ENCODE measurements around the gene ZNF341. TPM values are rescaled to one million over a fixed set of nuclear protein-coding genes. Genes with fewer than 3 reads are reported as not detected.

The ZNF341 gene
- total and polyA plus RNA-seq, 9 of the 15 experiments (the other 6 are each of a cell fraction or from before 2014, with no cell fraction given): 0.08 to 2.6 (median 1.0) TPM

DNA sequence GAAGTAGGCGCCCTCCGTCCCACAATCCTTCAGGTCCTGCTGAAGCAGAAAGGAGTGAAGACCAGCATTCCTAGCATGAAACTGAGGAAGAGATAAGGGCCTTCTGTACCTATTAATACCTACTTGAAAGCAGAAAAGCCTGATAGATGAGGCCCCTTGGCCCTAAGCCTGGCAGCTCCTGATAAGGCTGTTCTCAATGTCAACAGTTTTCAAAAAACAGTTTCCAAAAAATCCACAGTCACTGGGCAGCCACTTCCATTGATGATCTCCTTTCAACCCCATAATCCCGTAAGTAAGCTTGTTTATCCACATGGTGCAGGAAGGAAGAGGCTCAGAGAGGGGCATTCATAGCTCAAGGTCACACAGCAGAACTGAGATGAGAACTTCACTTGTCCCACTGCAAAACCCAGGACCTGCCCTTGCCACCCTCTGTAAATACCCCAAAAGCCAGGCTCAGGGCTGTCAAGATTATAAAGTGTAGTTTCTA is 42.8 kb upstream of the ZNF341 start:
- H3K79me2 ChIP-seq (ENCODE audit: control insufficient read depth, insufficient read depth, low read length): peaks cover 17% of the 10 kb centered on the region
- no peak for ATAC-seq
- no peak for TF ChIP-seq SAFB2 (IDR thresholded peaks at IDR 0.05; ENCODE audit: borderline replicate concordance, low read depth, low read length, severe bottlenecking)
- no peak for TF ChIP-seq SRSF9 (IDR thresholded peaks at IDR 0.05; ENCODE audit: borderline replicate concordance, low read depth, low read length)
- no peak for TF ChIP-seq KLF1 (tag; IDR thresholded peaks at IDR 0.05)
- TF ChIP-seq COPS2 (conservative IDR thresholded peaks at IDR 0.05): no peak
- TF ChIP-seq, protein P1, sequence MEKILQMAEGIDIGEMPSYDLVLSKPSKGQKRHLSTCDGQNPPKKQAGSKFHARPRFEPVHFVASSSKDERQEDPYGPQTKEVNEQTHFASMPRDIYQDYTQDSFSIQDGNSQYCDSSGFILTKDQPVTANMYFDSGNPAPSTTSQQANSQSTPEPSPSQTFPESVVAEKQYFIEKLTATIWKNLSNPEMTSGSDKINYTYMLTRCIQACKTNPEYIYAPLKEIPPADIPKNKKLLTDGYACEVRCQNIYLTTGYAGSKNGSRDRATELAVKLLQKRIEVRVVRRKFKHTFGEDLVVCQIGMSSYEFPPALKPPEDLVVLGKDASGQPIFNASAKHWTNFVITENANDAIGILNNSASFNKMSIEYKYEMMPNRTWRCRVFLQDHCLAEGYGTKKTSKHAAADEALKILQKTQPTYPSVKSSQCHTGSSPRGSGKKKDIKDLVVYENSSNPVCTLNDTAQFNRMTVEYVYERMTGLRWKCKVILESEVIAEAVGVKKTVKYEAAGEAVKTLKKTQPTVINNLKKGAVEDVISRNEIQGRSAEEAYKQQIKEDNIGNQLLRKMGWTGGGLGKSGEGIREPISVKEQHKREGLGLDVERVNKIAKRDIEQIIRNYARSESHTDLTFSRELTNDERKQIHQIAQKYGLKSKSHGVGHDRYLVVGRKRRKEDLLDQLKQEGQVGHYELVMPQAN (IDR thresholded peaks at IDR 0.05; ENCODE audit: borderline replicate concordance): no peak
- TF ChIP-seq ZEB2 (IDR thresholded peaks at IDR 0.05): peak; percentile 90
- TF ChIP-seq E2F3 (CRISPR knock-in tag; IDR thresholded peaks at IDR 0.05): no peak
- no peak for TF ChIP-seq CAMTA2 (CRISPR knock-in tag; conservative IDR thresholded peaks at IDR 0.05)
- no peak for TF ChIP-seq BMI1 (IDR thresholded peaks at IDR 0.05; ENCODE audit: low read length)
- 0 out of 4 replicates have a peak, but pooled peaks of 1 of the 2 experiments have one; percentile 38 for TF ChIP-seq TRIM24 (IDR thresholded peaks at IDR 0.05)
- no peak for TF ChIP-seq ZNF12 (CRISPR knock-in tag; IDR thresholded peaks at IDR 0.05)
- no peak for TF ChIP-seq NR4A1 (CRISPR knock-in tag; IDR thresholded peaks at IDR 0.05)
- TF ChIP-seq NR4A1 (tag; IDR thresholded peaks at IDR 0.05): no peak
- TF ChIP-seq, protein P2, sequence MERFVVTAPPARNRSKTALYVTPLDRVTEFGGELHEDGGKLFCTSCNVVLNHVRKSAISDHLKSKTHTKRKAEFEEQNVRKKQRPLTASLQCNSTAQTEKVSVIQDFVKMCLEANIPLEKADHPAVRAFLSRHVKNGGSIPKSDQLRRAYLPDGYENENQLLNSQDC (CRISPR knock-in tag; IDR thresholded peaks at IDR 0.05): no peak
- TF ChIP-seq NCOR1 (IDR thresholded peaks at IDR 0.05): peak; percentile 93
- no peak for TF ChIP-seq ZFPM2 (CRISPR knock-in tag; IDR thresholded peaks at IDR 0.05)
- TF ChIP-seq CREB1 (IDR thresholded peaks at IDR 0.05): peak; percentile 45; the same call in 1 of the 2 replicates
- no peak for TF ChIP-seq CREB1 (CRISPR knock-in tag; IDR thresholded peaks at IDR 0.05)
- TF ChIP-seq NEUROD1 (IDR thresholded peaks at IDR 0.05; ENCODE audit: borderline replicate concordance, low read depth, low read length, partially characterized antibody): peak; percentile 34
- TF ChIP-seq ZNF175 (CRISPR knock-in tag; IDR thresholded peaks at IDR 0.05; ENCODE audit: low read depth): no peak
- TF ChIP-seq, protein P3, sequence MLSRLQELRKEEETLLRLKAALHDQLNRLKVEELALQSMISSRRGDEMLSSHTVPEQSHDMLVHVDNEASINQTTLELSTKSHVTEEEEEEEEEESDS (CRISPR knock-in tag; IDR thresholded peaks at IDR 0.05): no peak
- TF ChIP-seq ZNF253 (CRISPR knock-in tag; conservative IDR thresholded peaks at IDR 0.05): no peak
- no peak for TF ChIP-seq ZNF584 (CRISPR knock-in tag; IDR thresholded peaks at IDR 0.05; ENCODE audit: low read depth)
- no peak for TF ChIP-seq MYBL2 (IDR thresholded peaks at IDR 0.05; ENCODE audit: low read depth)
- no peak for TF ChIP-seq MYBL2 (CRISPR knock-in tag; IDR thresholded peaks at IDR 0.05; ENCODE audit: borderline replicate concordance)

More for the DNA sequence above, 42.8 kb upstream of the ZNF341 start:
- Histone ChIP-seq H3K27me3 (ENCODE audit: control insufficient read depth in 2 of 2, insufficient read depth in 2 of 2, low read length in 2 of 2) (no peaks in the 10 kb centered on the region), H2AFZ (ENCODE audit: low read depth, low read length) (no peak overlapping the region), H3K9ac (ENCODE audit: insufficient read depth in 1 of 2, low read depth in 2 of 2, low read length in 2 of 2) (no peak overlapping the region; a peak in 1 of 4 replicates), H3K9me1 (ENCODE audit: control insufficient read depth, insufficient read depth, low read length) (no peaks in the 10 kb centered on the region), H3K27ac (ENCODE audit: extremely low read depth, low read depth, low read length) (peak overlapping the region; percentile 51), H3K4me2 (ENCODE audit: insufficient read depth, low read length) (peak overlapping the region; percentile 56; the same call in 1 of the 2 replicates), H4K20me1 (replicated peaks; ENCODE audit: control insufficient read depth, insufficient read depth, low read length) (peaks cover 14% of the 10 kb centered on the region; the same call in 1 of the 2 replicates), H3K9me3 (replicated peaks; ENCODE audit: control insufficient read depth, insufficient read depth, low read depth, low read length) (no peaks in the 10 kb centered on the region), H3K4me3 (no peak overlapping the region), H3K4me1 (replicated peaks in 1 of 2; ENCODE audit: control insufficient read depth in 2 of 2, insufficient read depth in 2 of 2, low read length in 2 of 2) (peaks cover 40 to 53% of the 10 kb centered on the region in 2 experiments), H3K36me3 (ENCODE audit: control insufficient read depth, insufficient read depth, low read length) (peaks cover 4% of the 10 kb centered on the region; the same call in 1 of the 3 replicates)
- WGBS (ENCODE audit: insufficient coverage, low coverage, missing lambda C conversion rate): 12% methylated on average over 3 of the region's 3 CpGs
- POLR2A ChIA-PET: interaction anchor here (1.1 to 1.3 kb wide), 2 partner anchors 17 to 71 kb away, joined by 3 read pairs; no protein-coding TSS in a partner anchor
- peak; percentile 85 for FAIRE-seq
- CTCF ChIA-PET (ENCODE audit: low intra/inter-chr PET ratio): no interaction called here
- DNase-seq (ENCODE audit: extremely low read depth in 1 of 4, low spot score in 3 of 4): peak; percentile 47 to 84 (median 58)
- in situ Hi-C loops (cut with MboI) (no loop called here), intact Hi-C loops (cut with micrococcal nuclease) (loop anchor here (5.0 kb wide), 2 partner anchors 43 to 123 kb away; partner anchors contain the start of genes CHMP4B and ZNF341)
- BruUV-seq (replicated peaks): no TSS peak

All from K562 (cell line).